ENCODE data around the gene ARHGEF25.
"Not testable (repeated sequence)": the region's sequence is repeated elsewhere in the genome, so short reads cannot be mapped to it uniquely, and the experiment has no call there.

ARHGEF25 gene

GRCh38 chr12:57622293-57623245 lies 11.3 kb downstream of the ARHGEF25 start:
- DNase-seq: no peak

- DNase-seq: no peak
Observed at GRCh38 chr12:57623385-57623784, 12.2 kb downstream of the ARHGEF25 start.

GRCh38 chr12:57623811-57624390 lies 12.7 kb downstream of the ARHGEF25 start:
- no peak for DNase-seq

- DNase-seq: no peak
Observed at GRCh38 chr12:57624441-57625220, 13.4 kb downstream of the ARHGEF25 start.

GRCh38 chr12:57625261-57626032 lies 14.2 kb downstream of the ARHGEF25 start:
- DNase-seq: no peak

GRCh38 chr12:57626111-57626920 lies 15.1 kb downstream of the ARHGEF25 start:
- no peak for DNase-seq

- DNase-seq: no peak
Observed at GRCh38 chr12:57626921-57627445, 15.7 kb downstream of the ARHGEF25 start.

GRCh38 chr12:57627501-57628279 lies 16.5 kb downstream of the ARHGEF25 start:
- DNase-seq: no peak

- no peak for DNase-seq
Observed at GRCh38 chr12:57628280-57629191, 17.3 kb downstream of the ARHGEF25 start.

- DNase-seq: no peak
Observed at GRCh38 chr12:57629897-57630471, 18.7 kb downstream of the ARHGEF25 start.

GRCh38 chr12:57630891-57631433 lies 19.7 kb downstream of the ARHGEF25 start:
- no peak for DNase-seq

GRCh38 chr12:57631566-57632072 lies 20.4 kb downstream of the ARHGEF25 start:
- no peak for DNase-seq

GRCh38 chr12:57632073-57632957 lies 21.1 kb downstream of the ARHGEF25 start:
- no peak for DNase-seq

GRCh38 chr12:57632958-57633840 lies 22.0 kb downstream of the ARHGEF25 start, which contains the start of gene B4GALNT1:
Gene B4GALNT1, minus strand, starts transcription at chr12:57633201. Its CDS starts 1,069 bp downstream, at chr12:57632132.
- peak; percentile 44 for DNase-seq

- not testable (repeated sequence) for DNase-seq
Observed at GRCh38 chr12:57636731-57637130, 25.5 kb downstream of the ARHGEF25 start.

GRCh38 chr12:57637364-57637763 lies 26.1 kb downstream of the ARHGEF25 start:
- peak; percentile 19 for DNase-seq

All from inflammatory macrophage treated with lipopolysaccharide for 4 hours (primary cell).